Measurements from ENCODE around the gene HMGN4. TPM values are rescaled to one million over a fixed set of nuclear protein-coding genes. Genes with fewer than 3 reads are reported as not detected.
A peak's percentile ranks its signal among the peaks of the same experiment; 100 is the strongest.

Gene HMGN4
- total RNA-seq, 2 donors from 2014 or later = 24.4 to 37.1 TPM

GRCh38 chr6:26533532-26533931 is 4.6 kb upstream of the HMGN4 start:
- TF ChIP-seq CTCF (IDR thresholded peaks at IDR 0.05) (no peak), POLR2A (IDR thresholded peaks at IDR 0.05) (no peak)
- H3K4me3 ChIP-seq = no peak overlapping the region
- intact Hi-C loops (cut with DNase I) = no loop called here
- peaks cover 17% of the 10 kb centered on the region for H3K4me1 ChIP-seq
- H3K27me3 ChIP-seq = no peaks in the 10 kb centered on the region
- H3K27ac ChIP-seq = peak overlapping the region in 3 of 4 donors; percentile 48 to 71 (median 69)
- H3K9me3 ChIP-seq = no peaks in the 10 kb centered on the region
- WGBS, 2 donors = 0 to 6% methylated on average over 1 of the region's 1 CpG
- ATAC-seq (no peak), DNase-seq (no peak)
- H3K36me3 ChIP-seq (replicated peaks in 1 of 2; ENCODE audit: insufficient read depth in 1 of 2, low read depth in 2 of 2) = no peaks in the 10 kb centered on the region

- DNase-seq (peak; percentile 42 to 76 (median 70)), ATAC-seq (no peak)
- H3K27ac ChIP-seq = peak overlapping the region in 2 of 4 donors; percentile 10 to 12
- H3K4me3 ChIP-seq = no peak overlapping the region
- WGBS, 2 donors = 37 to 41% methylated on average over 6 of the region's 6 CpGs
- intact Hi-C loops (cut with DNase I) = no loop called here
- no peaks in the 10 kb centered on the region for H3K9me3 ChIP-seq
- H3K27me3 ChIP-seq = no peaks in the 10 kb centered on the region
- no peak for TF ChIP-seq POLR2A (IDR thresholded peaks at IDR 0.05)
- TF ChIP-seq CTCF (IDR thresholded peaks at IDR 0.05) = no peak
- H3K36me3 ChIP-seq (replicated peaks in 1 of 2; ENCODE audit: insufficient read depth in 1 of 2, low read depth in 2 of 2) = no peaks in the 10 kb centered on the region
- peaks cover 24% of the 10 kb centered on the region for H3K4me1 ChIP-seq
These were observed 3.3 kb upstream of the HMGN4 start for GRCh38 chr6:26534681-26535465.

GRCh38 chr6:26536571-26537159 is 1.5 kb upstream of the HMGN4 start:
- no peaks in the 10 kb centered on the region for H3K9me3 ChIP-seq
- H3K27ac ChIP-seq = peak overlapping the region; percentile 73 to 95 (median 84)
- H3K4me3 ChIP-seq = peak overlapping the region in 1 of 2 donors; percentile 95
- intact Hi-C loops (cut with DNase I) = no loop called here
- H3K4me1 ChIP-seq = peaks cover 24% of the 10 kb centered on the region
- 21 to 23% methylated on average over 12 of the region's 12 CpGs for WGBS, 2 donors
- no peak for TF ChIP-seq CTCF (IDR thresholded peaks at IDR 0.05)
- TF ChIP-seq POLR2A (IDR thresholded peaks at IDR 0.05) = no peak
- DNase-seq = peak in 2 of 4 donors; percentile 13 to 27
- H3K27me3 ChIP-seq = no peaks in the 10 kb centered on the region
- H3K36me3 ChIP-seq (replicated peaks in 1 of 2; ENCODE audit: insufficient read depth in 1 of 2, low read depth in 2 of 2) = no peaks in the 10 kb centered on the region
- no peak for ATAC-seq

GRCh38 chr6:26537160-26537845 is 863 bp upstream of the HMGN4 start:
- Histone ChIP-seq H3K4me1 (peaks cover 24% of the 10 kb centered on the region), H3K9me3 (no peaks in the 10 kb centered on the region), H3K27me3 (no peaks in the 10 kb centered on the region), H3K36me3 (replicated peaks in 1 of 2; ENCODE audit: insufficient read depth in 1 of 2, low read depth in 2 of 2) (no peaks in the 10 kb centered on the region), H3K4me3 (peak overlapping the region; percentile 4 to 95), H3K27ac (peak overlapping the region; percentile 73 to 95 (median 84))
- peak; percentile 79 for ATAC-seq
- WGBS, 2 donors = 0% methylated on average over 25 to 37 of the region's 37 CpGs
- peak in 2 of 3 donors; percentile 18 to 21 for TF ChIP-seq POLR2A (IDR thresholded peaks at IDR 0.05)
- TF ChIP-seq CTCF (IDR thresholded peaks at IDR 0.05) = peak in 2 of 7 experiments; percentile 7 to 21
- peak; percentile 92 to 95 (median 94) for DNase-seq
- intact Hi-C loops (cut with DNase I) = no loop called here
